Measurements from ENCODE around the gene BGLAP.

The BGLAP gene

GRCh38 chr1:156262461-156263287 is 20.7 kb downstream of the BGLAP start:
- Mint-ChIP-seq H3K4me1 (peaks cover 8% of the 10 kb centered on the region), H3K9me3 (no peaks in the 10 kb centered on the region), H3K27me3 (no peaks in the 10 kb centered on the region), H3K27ac (no peak overlapping the region), H3K36me3 (peaks cover 37% of the 10 kb centered on the region), H3K4me3 (no peak overlapping the region)

- no peak overlapping the region for H3K4me3 Mint-ChIP-seq
Measured at GRCh38 chr1:156263288-156263655, 21.3 kb downstream of the BGLAP start.

GRCh38 chr1:156266051-156266450 is 24.1 kb downstream of the BGLAP start:
- no peaks in the 10 kb centered on the region for H3K27me3 Mint-ChIP-seq

More at GRCh38 chr1:156263288-156263655, 21.3 kb downstream of the BGLAP start:
- Mint-ChIP-seq H3K36me3 (peaks cover 37% of the 10 kb centered on the region), H3K4me1 (peaks cover 8% of the 10 kb centered on the region), H3K27me3 (no peaks in the 10 kb centered on the region), H3K27ac (peak overlapping the region; percentile 53), H3K9me3 (no peaks in the 10 kb centered on the region)

GRCh38 chr1:156268336-156268735 is 26.4 kb downstream of the BGLAP start:
- no peaks in the 10 kb centered on the region for H3K4me1 Mint-ChIP-seq
- H3K9me3 Mint-ChIP-seq = no peaks in the 10 kb centered on the region
- H3K4me3 Mint-ChIP-seq = no peak overlapping the region
- peaks cover 26% of the 10 kb centered on the region for H3K36me3 Mint-ChIP-seq
- H3K27me3 Mint-ChIP-seq = no peaks in the 10 kb centered on the region
- no peak overlapping the region for H3K27ac Mint-ChIP-seq

More at GRCh38 chr1:156266051-156266450, 24.1 kb downstream of the BGLAP start:
- peaks cover 8% of the 10 kb centered on the region for H3K4me1 Mint-ChIP-seq
- no peak overlapping the region for H3K4me3 Mint-ChIP-seq
- H3K9me3 Mint-ChIP-seq = no peaks in the 10 kb centered on the region
- H3K27ac Mint-ChIP-seq = no peak overlapping the region
- peaks cover 28% of the 10 kb centered on the region for H3K36me3 Mint-ChIP-seq

GRCh38 chr1:156270314-156270713 is 28.3 kb downstream of the BGLAP start:
- H3K36me3 Mint-ChIP-seq = peaks cover 27% of the 10 kb centered on the region
- no peak overlapping the region for H3K27ac Mint-ChIP-seq
- no peaks in the 10 kb centered on the region for H3K9me3 Mint-ChIP-seq
- H3K27me3 Mint-ChIP-seq = no peaks in the 10 kb centered on the region
- H3K4me1 Mint-ChIP-seq = no peaks in the 10 kb centered on the region
- no peak overlapping the region for H3K4me3 Mint-ChIP-seq

GRCh38 chr1:156276532-156276931 is 34.5 kb downstream of the BGLAP start:
- H3K27me3 Mint-ChIP-seq = no peaks in the 10 kb centered on the region
- H3K27ac Mint-ChIP-seq = no peak overlapping the region
- no peak overlapping the region for H3K4me3 Mint-ChIP-seq
- H3K4me1 Mint-ChIP-seq = peaks cover 18% of the 10 kb centered on the region
- no peaks in the 10 kb centered on the region for H3K9me3 Mint-ChIP-seq
- peaks cover 22% of the 10 kb centered on the region for H3K36me3 Mint-ChIP-seq

GRCh38 chr1:156276966-156277381 is 35.0 kb downstream of the BGLAP start:
- Mint-ChIP-seq H3K36me3 (peaks cover 23% of the 10 kb centered on the region), H3K9me3 (no peaks in the 10 kb centered on the region), H3K27me3 (no peaks in the 10 kb centered on the region), H3K27ac (no peak overlapping the region), H3K4me1 (peaks cover 20% of the 10 kb centered on the region), H3K4me3 (no peak overlapping the region)

GRCh38 chr1:156279837-156280236 is 37.9 kb downstream of the BGLAP start:
- Mint-ChIP-seq H3K27ac (no peak overlapping the region), H3K4me1 (peaks cover 37% of the 10 kb centered on the region), H3K4me3 (peak overlapping the region; percentile 97)

GRCh38 chr1:156281281-156281680 is 39.3 kb downstream of the BGLAP start:
- no peaks in the 10 kb centered on the region for H3K27me3 Mint-ChIP-seq
- H3K27ac Mint-ChIP-seq = peak overlapping the region; percentile 87
- peaks cover 37% of the 10 kb centered on the region for H3K4me1 Mint-ChIP-seq
- peak overlapping the region; percentile 97 for H3K4me3 Mint-ChIP-seq
- peaks cover 10% of the 10 kb centered on the region for H3K36me3 Mint-ChIP-seq
- H3K9me3 Mint-ChIP-seq = no peaks in the 10 kb centered on the region

More at GRCh38 chr1:156279837-156280236, 37.9 kb downstream of the BGLAP start:
- Mint-ChIP-seq H3K36me3 (peaks cover 11% of the 10 kb centered on the region), H3K9me3 (no peaks in the 10 kb centered on the region), H3K27me3 (no peaks in the 10 kb centered on the region)

GRCh38 chr1:156281693-156282478 is 39.9 kb downstream of the BGLAP start:
- peaks cover 37% of the 10 kb centered on the region for H3K4me1 Mint-ChIP-seq
- H3K27me3 Mint-ChIP-seq = no peaks in the 10 kb centered on the region
- peaks cover 10% of the 10 kb centered on the region for H3K36me3 Mint-ChIP-seq
- H3K4me3 Mint-ChIP-seq = peak overlapping the region; percentile 97
- peak overlapping the region; percentile 90 for H3K27ac Mint-ChIP-seq
- H3K9me3 Mint-ChIP-seq = no peaks in the 10 kb centered on the region

GRCh38 chr1:156282479-156283222 is 40.7 kb downstream of the BGLAP start, which contains the start of gene SMG5:
Gene SMG5 (minus strand): TSS chr1:156282825. CDS start chr1:156282680, 145 bp downstream.
- H3K36me3 Mint-ChIP-seq = peaks cover 6% of the 10 kb centered on the region
- H3K4me1 Mint-ChIP-seq = peaks cover 37% of the 10 kb centered on the region
- no peaks in the 10 kb centered on the region for H3K27me3 Mint-ChIP-seq
- H3K4me3 Mint-ChIP-seq = peak within 1 kb of the TSS; percentile 97
- no peaks in the 10 kb centered on the region for H3K9me3 Mint-ChIP-seq
- H3K27ac Mint-ChIP-seq = peak within 1 kb of the TSS; percentile 93

- Mint-ChIP-seq H3K4me3 (peak overlapping the region; percentile 97), H3K27ac (peak overlapping the region; percentile 93), H3K27me3 (no peaks in the 10 kb centered on the region), H3K9me3 (no peaks in the 10 kb centered on the region), H3K36me3 (peaks cover 2% of the 10 kb centered on the region), H3K4me1 (peaks cover 37% of the 10 kb centered on the region)
Measured at GRCh38 chr1:156283521-156283920, 41.5 kb downstream of the BGLAP start.

- peak within 1 kb of the TSS; percentile 93 for H3K27ac Mint-ChIP-seq
- H3K36me3 Mint-ChIP-seq = peaks cover 2% of the 10 kb centered on the region
- H3K4me1 Mint-ChIP-seq = peaks cover 37% of the 10 kb centered on the region
- no peaks in the 10 kb centered on the region for H3K9me3 Mint-ChIP-seq
- peak within 1 kb of the TSS; percentile 97 for H3K4me3 Mint-ChIP-seq
- no peaks in the 10 kb centered on the region for H3K27me3 Mint-ChIP-seq
Measured at GRCh38 chr1:156284112-156284511, 42.1 kb downstream of the BGLAP start, which contains the start of gene TMEM79. Gene TMEM79 (plus strand): TSS chr1:156284325. CDS start chr1:156285227, 902 bp downstream.

- H3K36me3 Mint-ChIP-seq = peaks cover 2% of the 10 kb centered on the region
Measured at GRCh38 chr1:156284757-156285156, 42.8 kb downstream of the BGLAP start.

GRCh38 chr1:156285437-156285836 is 43.5 kb downstream of the BGLAP start:
- H3K36me3 Mint-ChIP-seq = peaks cover 2% of the 10 kb centered on the region
- peaks cover 29% of the 10 kb centered on the region for H3K4me1 Mint-ChIP-seq
- H3K27me3 Mint-ChIP-seq = no peaks in the 10 kb centered on the region
- H3K27ac Mint-ChIP-seq = no peak overlapping the region
- H3K9me3 Mint-ChIP-seq = no peaks in the 10 kb centered on the region
- H3K4me3 Mint-ChIP-seq = no peak overlapping the region

More at GRCh38 chr1:156284757-156285156, 42.8 kb downstream of the BGLAP start:
- peak overlapping the region; percentile 44 for H3K4me3 Mint-ChIP-seq
- H3K4me1 Mint-ChIP-seq = peaks cover 36% of the 10 kb centered on the region
- H3K27ac Mint-ChIP-seq = no peak overlapping the region
- H3K27me3 Mint-ChIP-seq = no peaks in the 10 kb centered on the region
- H3K9me3 Mint-ChIP-seq = no peaks in the 10 kb centered on the region
